Measurements from ENCODE around the gene TTC39A.

GRCh38 chr1:51347398-51348146 lies 17.2 kb upstream of the TTC39A start:
- TF ChIP-seq POLR2A (IDR thresholded peaks at IDR 0.05; ENCODE audit: extremely low read depth, insufficient read length), result no peak
- TF ChIP-seq CTCF (IDR thresholded peaks at IDR 0.05; ENCODE audit: low read depth, low read length), result no peak
- TF ChIP-seq MAX (IDR thresholded peaks at IDR 0.05; ENCODE audit: low read depth, low read length), result no peak

All from NB4 (cell line).